A549 (cell line): ENCODE results near the gene ODAD3.

ENCODE experiments used
- CHD2 ChIP-seq: fragments of 150-350 bp; IDR thresholded peaks from 2 replicates; pipeline ENCODE4 v1.6.1; 2014; ENCODE audit warnings: low read length; ENCODE audit not compliant: partially characterized antibody
- CTCF ChIP-seq: fragments of >200 bp; sonication (Bioruptor Twin); formaldehyde crosslinking; IDR thresholded peaks from 3 replicates; pipeline ENCODE4 v1.5.1; 2016
- TF ChIP-seq, protein P1 (sequence below): fragments of 250-450 bp; sonication (Bioruptor Pico); IDR thresholded peaks from 2 replicates; pipeline ENCODE4 v1.5.0; 2020; ENCODE audit warnings: low read depth, mild to moderate bottlenecking, moderate library complexity

DNA sequence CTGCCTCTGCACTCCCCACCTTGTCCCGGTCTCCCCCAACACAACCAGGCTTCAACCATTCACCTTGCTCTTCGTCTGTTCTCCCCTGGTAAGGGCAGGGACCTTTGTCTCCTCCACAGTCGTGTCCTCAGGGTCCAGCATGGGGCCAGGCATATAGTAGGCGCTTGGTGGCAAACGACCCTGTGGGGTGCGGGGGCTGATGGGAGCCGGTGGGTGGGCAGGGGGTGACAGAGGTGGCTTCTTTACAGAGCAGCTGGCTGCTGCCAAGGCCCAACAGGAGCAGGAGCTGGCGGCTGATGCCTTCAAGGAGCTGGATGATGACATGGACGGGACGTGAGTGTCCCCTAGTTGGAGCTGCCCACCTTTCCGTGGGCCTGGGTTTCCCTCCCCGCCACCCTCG lies 10.2 kb upstream of the ODAD3 start:
- TF ChIP-seq, protein P1, sequence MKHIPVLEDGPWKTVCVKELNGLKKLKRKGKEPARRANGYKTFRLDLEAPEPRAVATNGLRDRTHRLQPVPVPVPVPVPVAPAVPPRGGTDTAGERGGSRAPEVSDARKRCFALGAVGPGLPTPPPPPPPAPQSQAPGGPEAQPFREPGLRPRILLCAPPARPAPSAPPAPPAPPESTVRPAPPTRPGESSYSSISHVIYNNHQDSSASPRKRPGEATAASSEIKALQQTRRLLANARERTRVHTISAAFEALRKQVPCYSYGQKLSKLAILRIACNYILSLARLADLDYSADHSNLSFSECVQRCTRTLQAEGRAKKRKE (CRISPR knock-in tag), result no peak
- TF ChIP-seq CTCF (no peak), CHD2 (no peak)
